GM04503 (cell line): ENCODE results near the gene GOLGA8N.

Experiments used
- DNase-seq: peaks from one replicate; pipeline ENCODE4 v3.0.0-alpha.2; 2012; ENCODE audit warnings: low read depth

GOLGA8N gene

GRCh38 chr15:32651229-32651837 is 58.1 kb downstream of the GOLGA8N start:
- no peak for DNase-seq

GRCh38 chr15:32652178-32652577 is 58.9 kb downstream of the GOLGA8N start:
- DNase-seq: no peak

GRCh38 chr15:32656091-32656490 is 62.8 kb downstream of the GOLGA8N start:
- DNase-seq: no peak

- no peak for DNase-seq
These were observed 63.2 kb downstream of the GOLGA8N start for GRCh38 chr15:32656496-32656895.
